GM12878 (cell line): ENCODE data around the gene SCLT1. TPM values are rescaled to one million over a fixed set of nuclear protein-coding genes. Genes with fewer than 3 reads are reported as not detected.

Source experiments
- ATAC-seq: fragments of 200-7000 bp; cut with Tn5 transposase; 3 replicates; pipeline ENCODE4 v1.9.1; 2020; ENCODE audit warnings: mild to moderate bottlenecking, moderate library complexity
- BruUV-seq: library from RNA; stranded (reverse); fragments of 400-500 nt; replicated peaks from 2 replicates; lab custom pipeline; 2021; lab: Mats Ljungman, UMichigan
- CTCF ChIA-PET: fragments of 300-600 bp; sonication (Branson Sonifier 250); formaldehyde crosslinking; extraction: SDS; loops from one replicate; lab custom pipeline; 2021; ENCODE audit warnings: inconsistent platforms; lab: Yijun Ruan, JAX
- POLR2A ChIA-PET: fragments of 350-600 bp; formaldehyde crosslinking; extraction: SDS; loops from one replicate; lab custom pipeline; 2021; ENCODE audit warnings: inconsistent platforms; lab: Charles Lee
- RAD21 ChIA-PET: fragments of 300-600 bp; sonication (Branson Sonifier 250); formaldehyde crosslinking; loops from one replicate; lab custom pipeline; 2023; ENCODE audit warnings: antibody characterized with exemption; ENCODE audit not compliant: unreplicated experiment; lab: Charles Lee
- SMC1A ChIA-PET: fragments of 300-600 bp; sonication (Branson Sonifier 250); formaldehyde crosslinking; loops from one replicate; lab custom pipeline; 2023; ENCODE audit not compliant: unreplicated experiment, uncharacterized antibody; lab: Charles Lee
- DNase-seq: peaks from one replicate; pipeline ENCODE4 v3.0.0-alpha.2; 2011; ENCODE audit warnings: low read depth, low spot score
- FAIRE-seq: peaks from 3 replicates; lab custom pipeline; 2011; peaks lifted over from hg19 to GRCh38; lab: Jason Lieb, UNC
- H2AFZ ChIP-seq: 2 replicates; pipeline ENCODE4 v1.6.0; 2011; ENCODE audit warnings: low read depth, low read length, control low read depth; ENCODE audit not compliant: control insufficient read depth
- H3K27ac ChIP-seq: 2 replicates; pipeline ENCODE4 v1.5.1; 2011; ENCODE audit warnings: control low read depth; ENCODE audit not compliant: control insufficient read depth, insufficient read depth
- H3K27me3 ChIP-seq, 2 experiments: replicated peaks in 1 of 2; 2 replicates each; pipeline versions ENCODE4 v1.6.0 to v1.6.1; 2011; ENCODE audit warnings: low read length in 1 of 2; ENCODE audit not compliant: control insufficient read depth in 2 of 2, insufficient read depth in 2 of 2
- H3K36me3 ChIP-seq, 2 experiments: 2 replicates each; pipeline ENCODE4 v1.5.1; 2011; ENCODE audit warnings: low read length in 1 of 2; ENCODE audit not compliant: control insufficient read depth in 2 of 2, insufficient read depth in 2 of 2
- H3K4me1 ChIP-seq: 2 replicates; pipeline ENCODE4 v1.6.1; 2011; ENCODE audit warnings: mild to moderate bottlenecking, low read length, moderate library complexity, mixed read lengths; ENCODE audit not compliant: control insufficient read depth, insufficient read depth
- H3K4me2 ChIP-seq: 2 replicates; pipeline ENCODE4 v1.6.0; 2011; ENCODE audit warnings: control low read depth; ENCODE audit not compliant: control insufficient read depth, insufficient read depth
- H3K4me3 ChIP-seq: fragments of 200-600 bp; sonication (generic); 2 replicates; pipeline ENCODE4 v1.5.1; 2016
- H3K79me2 ChIP-seq: 2 replicates; pipeline ENCODE4 v1.6.0; 2011; ENCODE audit warnings: low read length; ENCODE audit not compliant: control insufficient read depth, insufficient read depth
- H3K9ac ChIP-seq: 2 replicates; pipeline ENCODE4 v1.8.0; 2011; ENCODE audit warnings: low read length, control low read depth, mixed read lengths; ENCODE audit not compliant: control insufficient read depth, insufficient read depth
- H3K9me3 ChIP-seq: replicated peaks from 3 replicates; pipeline ENCODE4 v1.5.1; 2011; ENCODE audit warnings: mild to moderate bottlenecking, low read length; ENCODE audit not compliant: control insufficient read depth, insufficient read depth
- H4K20me1 ChIP-seq: 2 replicates; pipeline ENCODE4 v1.6.0; 2011; ENCODE audit not compliant: control insufficient read depth, insufficient read depth
- CBX5 ChIP-seq: sonication (generic); IDR thresholded peaks from 2 replicates; pipeline ENCODE4 v1.6.1; 2016; ENCODE audit warnings: low read depth, moderate library complexity, mild to moderate bottlenecking, inconsistent platforms
- LARP7 ChIP-seq: fragments of 450-650 bp; IDR thresholded peaks from 2 replicates; pipeline ENCODE4 v1.6.1; 2017; ENCODE audit warnings: mild to moderate bottlenecking
- RELA ChIP-seq: fragments of 450-650 bp; IDR thresholded peaks from 2 replicates; pipeline ENCODE4 v1.8.0; 2014; ENCODE audit warnings: borderline replicate concordance; ENCODE audit not compliant: partially characterized antibody
- TCF12 ChIP-seq: IDR thresholded peaks from 2 replicates; pipeline ENCODE4 v1.6.1; 2011; ENCODE audit warnings: low read depth, mild to moderate bottlenecking, low read length
- WGBS: methylation state at CpG from one replicate; pipeline ENCODE4 v1.1.6; 2016; ENCODE audit warnings: low lambda C conversion rate; ENCODE audit not compliant: insufficient replicate concordance, insufficient coverage; ENCODE audit errors: missing lambda C conversion rate; 5-methylcytosine and 5-hydroxymethylcytosine counted together
- in situ Hi-C: fragments of 300-500 bp; cut with MboI; formaldehyde crosslinking; loops from 9 replicates; pipeline ENCODE4 v1.14.3; 2018; ENCODE audit warnings: mixed read lengths
- intact Hi-C: fragments of 100-400 bp; cut with micrococcal nuclease; formaldehyde crosslinking; loops from one replicate; pipeline ENCODE4 v1.14.2; 2022; ENCODE audit not compliant: unreplicated experiment
- polyA plus RNA-seq, 11 experiments: library from polyadenylated mRNA; depleted of rRNA in 4 of 11; unstranded in 6 of 11; stranded (reverse) in 5 of 11; fragments of >200 nt; fragmentation: Nextera tagmentation in 4 of 11; fragmentation: Illumina TruSeq in 1 of 11; extraction: Ambion mirVana in 4 of 11; extraction: Trizol in 1 of 11; gene quantifications; 1 replicate in 1 of 11; 2 replicates in 10 of 11; pipeline versions ENCODE4 v1.2.1 to v1.2.3, GENCODE V29; 2011 to 2016; ENCODE audit warnings: inconsistent platforms in 2 of 11, missing spikeins in 2 of 11, low read depth in 1 of 11
- total RNA-seq, 4 experiments: library from RNA; depleted of rRNA in 3 of 4; stranded (reverse); fragments of >200 nt in 3 of 4; fragmentation: Illumina TruSeq in 1 of 4; extraction: Trizol in 1 of 4; gene quantifications; 2 replicates each; pipeline versions ENCODE4 v1.2.1 to v1.2.3, GENCODE V29; 2013 to 2021
- TF ChIP-seq, protein P1 (sequence below): fragments of 450-650 bp; IDR thresholded peaks from 2 replicates; pipeline ENCODE4 v1.6.1; 2016; ENCODE audit warnings: mild to moderate bottlenecking
- TF ChIP-seq, protein P2 (sequence below): fragments of 450-650 bp; IDR thresholded peaks from 2 replicates; pipeline ENCODE4 v1.6.1; 2014; ENCODE audit warnings: mild to moderate bottlenecking
- TF ChIP-seq, protein P3 (sequence below): IDR thresholded peaks from 2 replicates; pipeline ENCODE4 v1.6.1; 2011; ENCODE audit warnings: mild to moderate bottlenecking, low read depth, low read length, moderate library complexity; ENCODE audit not compliant: insufficient replicate concordance
- TF ChIP-seq, protein P4 (sequence below): IDR thresholded peaks from 2 replicates; pipeline ENCODE4 v1.6.1; 2012; ENCODE audit warnings: mild to moderate bottlenecking, low read depth, low read length

SCLT1 gene
- total and polyA plus RNA-seq, 10 of the 15 experiments (the other 5 are each of a cell fraction or from before 2014, with no cell fraction given): 7.8 to 31.4 (median 19.6) TPM

DNA sequence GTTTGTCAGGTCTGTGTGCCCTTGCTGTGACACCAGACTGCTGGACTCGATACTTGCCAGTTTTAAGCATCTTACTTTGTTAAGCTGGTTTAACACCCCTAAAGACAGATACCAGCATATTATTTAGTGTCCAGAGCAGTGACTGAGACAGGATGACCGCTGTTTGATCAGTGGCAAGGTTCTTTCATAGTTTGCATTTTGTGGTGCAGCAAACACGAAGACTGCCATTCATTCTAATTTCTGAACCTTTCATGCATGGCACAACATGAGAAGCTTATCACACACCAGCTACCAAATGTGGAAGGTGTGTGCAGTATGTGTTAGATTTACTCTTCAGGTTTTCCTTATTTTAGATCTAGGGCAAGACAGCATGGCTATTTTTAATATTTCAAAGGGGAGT lies 255.7 kb downstream of the SCLT1 start:
- intact Hi-C loops: no loop called here
- ChIA-PET RAD21 (interaction anchor here (1.1 to 4.1 kb wide), 6 partner anchors 10 to 285 kb away, joined by 3 to 21 read pairs (median 7); no protein-coding TSS in a partner anchor), CTCF (interaction anchor here (0.6 to 1.7 kb wide), 10 partner anchors 9 to 645 kb away, joined by 3 to 6 read pairs (median 3); no protein-coding TSS in a partner anchor)
- WGBS: 42% methylated on average over 3 of the region's 3 CpGs
- Histone ChIP-seq H3K36me3 (peaks cover 8 to 46% of the 10 kb centered on the region in 2 experiments), H2AFZ (no peak overlapping the region), H4K20me1 (no peaks in the 10 kb centered on the region), H3K9me3 (no peaks in the 10 kb centered on the region), H3K79me2 (peaks cover 68% of the 10 kb centered on the region), H3K9ac (no peak overlapping the region), H3K4me3 (no peak overlapping the region)
- BruUV-seq: no TSS peak
- ATAC-seq (peak; percentile 70), FAIRE-seq (no peak)
- no peak for TF ChIP-seq LARP7
- TF ChIP-seq, protein P1, sequence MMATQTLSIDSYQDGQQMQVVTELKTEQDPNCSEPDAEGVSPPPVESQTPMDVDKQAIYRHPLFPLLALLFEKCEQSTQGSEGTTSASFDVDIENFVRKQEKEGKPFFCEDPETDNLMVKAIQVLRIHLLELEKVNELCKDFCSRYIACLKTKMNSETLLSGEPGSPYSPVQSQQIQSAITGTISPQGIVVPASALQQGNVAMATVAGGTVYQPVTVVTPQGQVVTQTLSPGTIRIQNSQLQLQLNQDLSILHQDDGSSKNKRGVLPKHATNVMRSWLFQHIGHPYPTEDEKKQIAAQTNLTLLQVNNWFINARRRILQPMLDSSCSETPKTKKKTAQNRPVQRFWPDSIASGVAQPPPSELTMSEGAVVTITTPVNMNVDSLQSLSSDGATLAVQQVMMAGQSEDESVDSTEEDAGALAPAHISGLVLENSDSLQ: peak; percentile 36; the same call in 1 of the 2 replicates
- TF ChIP-seq, all 136 proteins: peak for 1
- no peak overlapping the region for H3K27ac ChIP-seq
- in situ Hi-C loops: no loop called here
- no peaks in the 10 kb centered on the region for H3K27me3 ChIP-seq
- peaks cover 1% of the 10 kb centered on the region; the same call in 1 of the 2 replicates for H3K4me1 ChIP-seq
- ChIA-PET SMC1A (interaction anchor here (1.0 to 5.5 kb wide), 9 partner anchors 10 to 384 kb away, joined by 3 to 45 read pairs (median 4); no protein-coding TSS in a partner anchor), POLR2A (interaction anchor here (1.1 to 3.0 kb wide), 4 partner anchors 10 to 24 kb away, joined by 4 to 23 read pairs (median 10); no protein-coding TSS in a partner anchor)
- H3K4me2 ChIP-seq: no peak overlapping the region
- DNase-seq: no peak

DNA sequence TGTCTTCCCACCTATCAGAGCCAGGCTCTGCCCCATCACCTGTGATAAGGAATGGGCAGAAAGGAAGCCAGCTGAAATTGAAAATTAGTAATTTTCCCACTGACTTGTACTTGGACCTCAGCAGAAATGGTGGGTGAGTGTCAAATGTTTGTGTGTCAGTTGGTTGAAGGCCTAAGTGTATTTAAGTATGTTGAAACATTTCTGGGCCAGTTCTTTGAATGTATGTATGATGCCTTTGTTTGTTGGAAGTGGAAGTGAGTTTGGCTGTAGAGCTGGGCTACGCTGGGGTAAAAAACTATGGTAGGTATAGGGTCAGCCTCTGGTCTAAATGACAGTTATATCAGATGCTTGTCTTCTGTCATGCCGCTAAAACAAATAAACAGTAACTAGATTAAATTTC lies 256.1 kb downstream of the SCLT1 start:
- ChIA-PET CTCF (interaction anchor here (0.5 to 1.7 kb wide), 11 partner anchors 9 to 645 kb away, joined by 3 to 6 read pairs (median 3); no protein-coding TSS in a partner anchor), SMC1A (interaction anchor here (1.0 to 5.5 kb wide), 10 partner anchors 10 to 384 kb away, joined by 3 to 45 read pairs (median 4); no protein-coding TSS in a partner anchor), POLR2A (interaction anchor here (1.1 to 3.0 kb wide), 4 partner anchors 9 to 24 kb away, joined by 4 to 23 read pairs (median 10); no protein-coding TSS in a partner anchor), RAD21 (interaction anchor here (1.1 to 4.1 kb wide), 6 partner anchors 9 to 284 kb away, joined by 3 to 21 read pairs (median 7); no protein-coding TSS in a partner anchor)
- Histone ChIP-seq H3K36me3 (peaks cover 8 to 47% of the 10 kb centered on the region in 2 experiments), H3K4me3 (no peak overlapping the region), H3K9ac (no peak overlapping the region), H3K27ac (no peak overlapping the region), H3K9me3 (no peaks in the 10 kb centered on the region), H2AFZ (no peak overlapping the region), H3K4me1 (peaks cover 6% of the 10 kb centered on the region; the same call in 1 of the 2 replicates), H3K4me2 (no peak overlapping the region), H3K27me3 (no peaks in the 10 kb centered on the region), H4K20me1 (no peaks in the 10 kb centered on the region), H3K79me2 (peaks cover 73% of the 10 kb centered on the region)
- 97% methylated on average over 2 of the region's 2 CpGs for WGBS
- in situ Hi-C loops (no loop called here), intact Hi-C loops (no loop called here)
- FAIRE-seq: no peak
- no peak for DNase-seq
- no peak for ATAC-seq
- BruUV-seq: no TSS peak
- TF ChIP-seq TCF12 (no peak), CBX5 (no peak), RELA (no peak)
- TF ChIP-seq, protein P2, sequence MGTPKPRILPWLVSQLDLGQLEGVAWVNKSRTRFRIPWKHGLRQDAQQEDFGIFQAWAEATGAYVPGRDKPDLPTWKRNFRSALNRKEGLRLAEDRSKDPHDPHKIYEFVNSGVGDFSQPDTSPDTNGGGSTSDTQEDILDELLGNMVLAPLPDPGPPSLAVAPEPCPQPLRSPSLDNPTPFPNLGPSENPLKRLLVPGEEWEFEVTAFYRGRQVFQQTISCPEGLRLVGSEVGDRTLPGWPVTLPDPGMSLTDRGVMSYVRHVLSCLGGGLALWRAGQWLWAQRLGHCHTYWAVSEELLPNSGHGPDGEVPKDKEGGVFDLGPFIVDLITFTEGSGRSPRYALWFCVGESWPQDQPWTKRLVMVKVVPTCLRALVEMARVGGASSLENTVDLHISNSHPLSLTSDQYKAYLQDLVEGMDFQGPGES: no peak
- TF ChIP-seq, protein P3, sequence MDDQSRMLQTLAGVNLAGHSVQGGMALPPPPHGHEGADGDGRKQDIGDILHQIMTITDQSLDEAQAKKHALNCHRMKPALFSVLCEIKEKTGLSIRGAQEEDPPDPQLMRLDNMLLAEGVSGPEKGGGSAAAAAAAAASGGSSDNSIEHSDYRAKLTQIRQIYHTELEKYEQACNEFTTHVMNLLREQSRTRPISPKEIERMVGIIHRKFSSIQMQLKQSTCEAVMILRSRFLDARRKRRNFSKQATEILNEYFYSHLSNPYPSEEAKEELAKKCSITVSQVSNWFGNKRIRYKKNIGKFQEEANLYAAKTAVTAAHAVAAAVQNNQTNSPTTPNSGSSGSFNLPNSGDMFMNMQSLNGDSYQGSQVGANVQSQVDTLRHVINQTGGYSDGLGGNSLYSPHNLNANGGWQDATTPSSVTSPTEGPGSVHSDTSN: no peak
- TF ChIP-seq, protein P4, sequence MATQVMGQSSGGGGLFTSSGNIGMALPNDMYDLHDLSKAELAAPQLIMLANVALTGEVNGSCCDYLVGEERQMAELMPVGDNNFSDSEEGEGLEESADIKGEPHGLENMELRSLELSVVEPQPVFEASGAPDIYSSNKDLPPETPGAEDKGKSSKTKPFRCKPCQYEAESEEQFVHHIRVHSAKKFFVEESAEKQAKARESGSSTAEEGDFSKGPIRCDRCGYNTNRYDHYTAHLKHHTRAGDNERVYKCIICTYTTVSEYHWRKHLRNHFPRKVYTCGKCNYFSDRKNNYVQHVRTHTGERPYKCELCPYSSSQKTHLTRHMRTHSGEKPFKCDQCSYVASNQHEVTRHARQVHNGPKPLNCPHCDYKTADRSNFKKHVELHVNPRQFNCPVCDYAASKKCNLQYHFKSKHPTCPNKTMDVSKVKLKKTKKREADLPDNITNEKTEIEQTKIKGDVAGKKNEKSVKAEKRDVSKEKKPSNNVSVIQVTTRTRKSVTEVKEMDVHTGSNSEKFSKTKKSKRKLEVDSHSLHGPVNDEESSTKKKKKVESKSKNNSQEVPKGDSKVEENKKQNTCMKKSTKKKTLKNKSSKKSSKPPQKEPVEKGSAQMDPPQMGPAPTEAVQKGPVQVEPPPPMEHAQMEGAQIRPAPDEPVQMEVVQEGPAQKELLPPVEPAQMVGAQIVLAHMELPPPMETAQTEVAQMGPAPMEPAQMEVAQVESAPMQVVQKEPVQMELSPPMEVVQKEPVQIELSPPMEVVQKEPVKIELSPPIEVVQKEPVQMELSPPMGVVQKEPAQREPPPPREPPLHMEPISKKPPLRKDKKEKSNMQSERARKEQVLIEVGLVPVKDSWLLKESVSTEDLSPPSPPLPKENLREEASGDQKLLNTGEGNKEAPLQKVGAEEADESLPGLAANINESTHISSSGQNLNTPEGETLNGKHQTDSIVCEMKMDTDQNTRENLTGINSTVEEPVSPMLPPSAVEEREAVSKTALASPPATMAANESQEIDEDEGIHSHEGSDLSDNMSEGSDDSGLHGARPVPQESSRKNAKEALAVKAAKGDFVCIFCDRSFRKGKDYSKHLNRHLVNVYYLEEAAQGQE: no peak
